ENCODE results near the gene RIMBP3B. TPM values are rescaled to one million over a fixed set of nuclear protein-coding genes. Genes with fewer than 3 reads are reported as not detected.
A peak's percentile ranks its signal among the peaks of the same experiment; 100 is the strongest.
"Not testable (repeated sequence)": the region's sequence is repeated elsewhere in the genome, so short reads cannot be mapped to it uniquely, and the experiment has no call there.

Gene RIMBP3B
- total RNA-seq, 1 experiment from 2014 or later = 0.39 TPM

GRCh38 chr22:21417853-21418252 lies 34.3 kb downstream of the RIMBP3B start:
- H2BK12ac ChIP-seq (ENCODE audit: insufficient read length, low read depth, low read length); H4K91ac ChIP-seq (ENCODE audit: insufficient read length, low read depth, low read length); H3K23me2 ChIP-seq (ENCODE audit: insufficient read length, low read depth, low read length, poor library complexity, severe bottlenecking); H2BK15ac ChIP-seq (ENCODE audit: low read depth, low read length); H2AFZ ChIP-seq (ENCODE audit: low read length); H3T11ph ChIP-seq (ENCODE audit: low read length); H3K36me3 Mint-ChIP-seq (ENCODE audit: insufficient read depth in 1 of 3, low read depth in 3 of 3); H4K5ac ChIP-seq (ENCODE audit: insufficient read length, low read depth, low read length); H3K18ac ChIP-seq (ENCODE audit: insufficient read length, low read depth, low read length); H3K79me2 ChIP-seq (ENCODE audit: insufficient read depth, low read length); H3K79me1 ChIP-seq (ENCODE audit: insufficient read depth, low read depth, low read length, poor library complexity, severe bottlenecking); H3K14ac ChIP-seq (ENCODE audit: insufficient read depth, low read length); H4K20me1 ChIP-seq (ENCODE audit: control insufficient read depth, insufficient read depth, insufficient read length); H3K27me3 Mint-ChIP-seq (ENCODE audit: low read depth); H3K4me1 ChIP-seq (ENCODE audit: insufficient read depth, low read length); H2BK120ac ChIP-seq (ENCODE audit: low read depth, low read length, poor library complexity, severe bottlenecking); H3K9me3 Mint-ChIP-seq; H3K9me3 ChIP-seq (ENCODE audit: control insufficient read depth, low read depth, low read length); H3K4ac ChIP-seq (ENCODE audit: low read depth, low read length); H3K56ac ChIP-seq (ENCODE audit: insufficient read length, low read depth, low read length); H2BK5ac ChIP-seq (ENCODE audit: insufficient read length, low read length); H3K27ac ChIP-seq (ENCODE audit: insufficient read length, low read depth, low read length); H3K4me1 Mint-ChIP-seq; H3K9ac ChIP-seq (ENCODE audit: extremely low read depth, insufficient read length, low read length); H4K8ac ChIP-seq (replicated peaks; ENCODE audit: insufficient read length, low read depth, low read length); H3K4me2 ChIP-seq (ENCODE audit: insufficient read depth, insufficient read length, low read length); H2BK20ac ChIP-seq (ENCODE audit: low read depth, low read length, poor library complexity, severe bottlenecking); DNase-seq; H2AK5ac ChIP-seq (ENCODE audit: insufficient read length, low read length); H3K27ac Mint-ChIP-seq; H3K27me3 ChIP-seq (ENCODE audit: insufficient read depth, low read length); H3K23ac ChIP-seq (ENCODE audit: insufficient read length, low read depth, low read length): not testable (repeated sequence)
- no CpG with 5 or more reads among the region's 33 CpGs for WGBS (ENCODE audit: extremely low coverage, insufficient read length, low lambda C conversion rate)
- peak overlapping the region; percentile 65 to 79 for H3K4me3 Mint-ChIP-seq

GRCh38 chr22:21418974-21419638 lies 35.6 kb downstream of the RIMBP3B start:
- H2BK20ac ChIP-seq (ENCODE audit: low read depth, low read length, poor library complexity, severe bottlenecking); H3K56ac ChIP-seq (ENCODE audit: insufficient read length, low read depth, low read length); H3K4ac ChIP-seq (ENCODE audit: low read depth, low read length); H3T11ph ChIP-seq (ENCODE audit: low read length); H3K27ac Mint-ChIP-seq; H4K5ac ChIP-seq (ENCODE audit: insufficient read length, low read depth, low read length); H2BK12ac ChIP-seq (ENCODE audit: insufficient read length, low read depth, low read length); H3K9me3 ChIP-seq (ENCODE audit: control insufficient read depth, low read depth, low read length); H2BK15ac ChIP-seq (ENCODE audit: low read depth, low read length); H3K27me3 Mint-ChIP-seq (ENCODE audit: low read depth); H3K27me3 ChIP-seq (ENCODE audit: insufficient read depth, low read length); H3K79me2 ChIP-seq (ENCODE audit: insufficient read depth, low read length); DNase-seq; H3K27ac ChIP-seq (ENCODE audit: insufficient read length, low read depth, low read length); H3K9ac ChIP-seq (ENCODE audit: extremely low read depth, insufficient read length, low read length); H2AK5ac ChIP-seq (ENCODE audit: insufficient read length, low read length); H3K4me3 Mint-ChIP-seq; H2AFZ ChIP-seq (ENCODE audit: low read length); H3K4me1 ChIP-seq (ENCODE audit: insufficient read depth, low read length); H3K9me3 Mint-ChIP-seq; H3K79me1 ChIP-seq (ENCODE audit: insufficient read depth, low read depth, low read length, poor library complexity, severe bottlenecking); H2BK120ac ChIP-seq (ENCODE audit: low read depth, low read length, poor library complexity, severe bottlenecking); H4K20me1 ChIP-seq (ENCODE audit: control insufficient read depth, insufficient read depth, insufficient read length); H3K14ac ChIP-seq (ENCODE audit: insufficient read depth, low read length); H3K4me2 ChIP-seq (ENCODE audit: insufficient read depth, insufficient read length, low read length); H4K91ac ChIP-seq (ENCODE audit: insufficient read length, low read depth, low read length); H3K18ac ChIP-seq (ENCODE audit: insufficient read length, low read depth, low read length); H3K4me1 Mint-ChIP-seq; H3K36me3 Mint-ChIP-seq (ENCODE audit: insufficient read depth in 1 of 3, low read depth in 3 of 3); H3K23ac ChIP-seq (ENCODE audit: insufficient read length, low read depth, low read length); H4K8ac ChIP-seq (replicated peaks; ENCODE audit: insufficient read length, low read depth, low read length); H2BK5ac ChIP-seq (ENCODE audit: insufficient read length, low read length); H3K23me2 ChIP-seq (ENCODE audit: insufficient read length, low read depth, low read length, poor library complexity, severe bottlenecking): not testable (repeated sequence)
- no CpG with 5 or more reads among the region's 15 CpGs for WGBS (ENCODE audit: extremely low coverage, insufficient read length, low lambda C conversion rate)

Measured in H9 (cell line).